Erythroblast (primary cell): ENCODE measurements around the gene HEXD.
"Not testable (repeated sequence)": the region's sequence is repeated elsewhere in the genome, so short reads cannot be mapped to it uniquely, and the experiment has no call there.

Experiments used
- DNase-seq, 2 experiments: peaks; one replicate each; lab custom pipeline; 2025; lab: John Stamatoyannopoulos, UW
- GATA1 ChIP-seq: IDR thresholded peaks from 2 replicates; pipeline ENCODE4 v1.6.1; 2011; ENCODE audit warnings: low read depth, mild to moderate bottlenecking, control low read depth, low read length, moderate library complexity
- POLR2A ChIP-seq: IDR thresholded peaks from 2 replicates; pipeline ENCODE4 v1.6.1; 2011; ENCODE audit warnings: mild to moderate bottlenecking, low read length

The HEXD gene

DNA sequence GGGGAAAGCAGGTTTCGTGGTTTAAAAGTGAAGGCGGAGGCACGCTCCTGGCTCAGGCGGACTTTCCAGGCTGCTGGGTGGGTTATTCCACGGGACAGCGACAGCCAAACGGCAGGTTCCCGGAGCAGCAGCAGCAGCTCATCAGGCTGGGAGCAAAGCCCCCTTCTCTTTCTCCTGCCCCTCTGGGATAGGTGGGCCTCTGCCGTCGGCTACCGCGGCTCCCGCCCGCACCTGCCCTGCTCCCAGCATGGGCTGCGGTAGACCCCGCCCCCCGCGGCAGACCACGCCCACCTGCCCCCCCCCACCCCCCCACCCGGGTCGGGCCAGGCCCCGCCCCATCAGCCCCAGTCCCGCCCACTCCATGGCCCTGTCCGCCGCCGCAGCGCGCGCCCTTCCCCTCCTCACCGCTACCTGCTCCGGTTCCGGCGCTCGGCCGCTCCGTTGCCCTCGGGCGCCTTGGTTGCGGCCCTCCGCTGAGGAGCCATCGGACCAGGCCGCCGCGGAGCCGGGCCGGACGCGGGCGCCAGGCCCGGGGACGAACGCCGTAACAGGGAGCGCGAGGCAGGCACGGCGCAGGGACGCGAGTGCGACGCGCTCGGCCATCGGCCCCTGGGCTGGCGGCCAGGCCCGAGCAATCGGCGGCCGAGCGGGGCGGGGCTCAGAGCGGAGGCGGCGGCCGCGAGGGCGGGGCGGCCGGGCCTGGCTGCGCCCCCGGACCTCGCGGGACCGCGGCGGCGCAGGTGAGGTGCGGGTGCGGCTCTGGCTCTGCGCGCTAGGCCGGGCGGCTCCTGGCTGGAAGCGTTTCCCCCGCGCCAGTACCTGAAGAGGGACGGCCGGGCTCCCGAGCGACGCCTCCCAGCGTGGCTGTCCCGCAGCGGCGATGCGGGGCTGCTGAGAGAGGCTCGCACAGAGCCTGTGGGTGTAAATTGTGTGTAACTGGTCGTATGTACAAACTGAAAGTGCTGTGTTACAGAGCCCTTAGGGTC, at the start of gene HEXD, which contains the start of gene OGFOD3:
Gene HEXD, plus strand, starts transcription at position 347 of the 986 bp plus-strand sequence. CDS start 1,453 bp downstream, outside the sequence.
Gene OGFOD3, minus strand, starts transcription at position 586 of the 986 bp plus-strand sequence. Its CDS starts 101 bp downstream, at position 485.
- TF ChIP-seq POLR2A (peak; percentile 61), GATA1 (no peak)
- peak; percentile 90 to 94 for DNase-seq

- no peak for DNase-seq
- no peak for TF ChIP-seq POLR2A
- no peak for TF ChIP-seq GATA1
These were observed 48.9 kb upstream of the HEXD start for GRCh38 chr17:82369211-82369610.

DNA sequence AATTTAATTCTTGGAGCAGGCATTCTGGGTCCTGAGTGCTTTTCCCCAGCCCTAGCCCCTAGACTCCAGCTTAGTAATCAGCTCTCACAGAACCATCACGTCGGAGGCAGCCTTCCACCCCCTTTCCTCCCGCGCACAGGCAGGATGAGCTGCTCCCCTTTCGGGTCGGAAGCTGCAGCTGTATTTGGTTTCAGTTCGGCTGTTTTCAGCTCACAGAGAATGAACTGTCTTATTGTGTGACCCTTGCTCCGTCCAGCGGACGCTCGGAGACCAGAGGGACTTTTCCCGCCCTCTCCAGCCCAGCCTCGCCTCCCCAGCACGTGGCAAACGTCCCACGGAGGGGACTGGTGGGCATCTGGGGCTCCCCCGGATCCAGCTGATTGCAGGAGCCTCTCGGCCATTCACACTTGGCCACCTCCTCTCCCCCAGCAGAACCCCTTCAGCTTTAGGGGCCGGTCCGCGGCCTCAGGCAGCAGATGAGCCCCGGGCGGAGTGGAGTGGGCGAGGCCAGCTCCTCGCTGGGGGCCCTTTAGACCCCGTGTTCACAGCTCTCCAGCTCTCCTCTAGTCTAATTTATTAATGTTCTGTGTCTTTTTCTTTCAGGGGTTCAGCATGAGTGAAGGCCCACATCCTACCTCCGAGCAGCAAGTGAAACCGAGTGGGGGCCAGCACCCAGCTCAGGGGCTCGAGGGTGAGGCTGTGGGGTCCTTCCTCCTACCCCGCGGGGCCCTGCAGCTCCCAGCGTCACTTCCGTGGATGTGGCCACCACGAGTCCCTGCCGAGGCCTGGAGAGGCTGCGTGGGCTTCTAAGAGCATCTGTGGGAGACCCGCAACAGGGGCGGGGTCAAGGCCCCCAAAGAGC, 47.4 kb upstream of the HEXD start:
- no peak for DNase-seq
- TF ChIP-seq GATA1 (no peak), POLR2A (no peak)

GRCh38 chr17:82371333-82372248, 46.6 kb upstream of the HEXD start, which contains the start of gene UTS2R:
TSS of gene UTS2R (plus strand) at chr17:82371765. CDS start at chr17:82374325, 2,560 bp downstream.
- no peak for TF ChIP-seq POLR2A
- no peak for TF ChIP-seq GATA1
- no peak for DNase-seq

GRCh38 chr17:82372249-82373071, 45.7 kb upstream of the HEXD start:
- TF ChIP-seq POLR2A (no peak), GATA1 (no peak)
- no peak for DNase-seq

DNA sequence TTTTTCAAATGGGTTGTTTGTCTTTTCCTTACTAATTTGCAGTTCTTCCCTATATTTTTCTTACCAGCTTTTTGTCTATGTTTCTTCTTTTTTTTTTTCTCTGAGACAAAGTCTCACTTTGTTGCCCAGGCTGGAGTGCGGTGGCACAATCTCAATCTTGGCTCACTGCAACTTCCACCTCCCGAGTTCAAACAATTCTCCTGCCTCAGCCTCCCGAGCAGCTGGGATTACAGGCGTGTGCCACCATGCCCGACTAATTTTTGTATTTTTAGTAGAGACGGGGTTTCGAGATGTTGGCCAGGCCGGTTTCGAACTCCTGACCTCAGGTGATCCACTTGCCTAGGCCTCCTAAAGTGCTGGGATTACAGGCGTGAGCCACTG, 45.1 kb upstream of the HEXD start:
- DNase-seq, result not testable (repeated sequence)

DNA sequence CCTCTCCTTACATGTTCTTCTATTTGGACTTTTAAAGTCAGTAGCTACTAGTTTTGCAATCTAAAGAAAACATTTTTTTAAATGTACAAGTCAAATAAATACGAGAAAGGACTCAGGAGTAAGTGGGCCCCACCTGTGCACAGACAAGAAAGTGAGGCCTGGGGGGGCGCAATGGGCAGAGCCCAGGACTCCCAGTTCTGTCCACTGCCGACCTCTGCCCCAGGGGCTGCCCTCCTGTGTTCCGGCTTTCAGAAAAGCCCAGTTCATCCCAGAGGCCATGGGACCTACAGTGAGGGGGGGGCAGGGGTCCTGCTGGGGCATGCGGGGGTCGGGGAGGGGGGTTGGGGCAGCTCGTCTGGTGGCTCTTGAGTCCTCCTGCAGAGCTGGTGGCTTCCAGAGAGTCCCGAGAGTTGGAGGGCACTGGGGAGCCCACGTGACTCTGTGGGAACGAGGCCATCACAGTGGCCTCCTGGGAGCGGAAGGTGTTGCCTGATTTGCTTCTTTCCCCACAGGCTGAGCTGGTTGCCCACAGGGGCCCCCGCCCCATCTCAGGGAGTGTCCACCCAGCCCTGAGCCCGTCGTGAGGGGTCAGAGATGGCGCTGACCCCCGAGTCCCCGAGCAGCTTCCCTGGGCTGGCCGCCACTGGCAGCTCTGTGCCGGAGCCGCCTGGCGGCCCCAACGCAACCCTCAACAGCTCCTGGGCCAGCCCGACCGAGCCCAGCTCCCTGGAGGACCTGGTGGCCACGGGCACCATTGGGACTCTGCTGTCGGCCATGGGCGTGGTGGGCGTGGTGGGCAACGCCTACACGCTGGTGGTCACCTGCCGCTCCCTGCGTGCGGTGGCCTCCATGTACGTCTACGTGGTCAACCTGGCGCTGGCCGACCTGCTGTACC, 44.2 kb upstream of the HEXD start:
- no peak for DNase-seq
- TF ChIP-seq POLR2A, result no peak
- no peak for TF ChIP-seq GATA1

DNA sequence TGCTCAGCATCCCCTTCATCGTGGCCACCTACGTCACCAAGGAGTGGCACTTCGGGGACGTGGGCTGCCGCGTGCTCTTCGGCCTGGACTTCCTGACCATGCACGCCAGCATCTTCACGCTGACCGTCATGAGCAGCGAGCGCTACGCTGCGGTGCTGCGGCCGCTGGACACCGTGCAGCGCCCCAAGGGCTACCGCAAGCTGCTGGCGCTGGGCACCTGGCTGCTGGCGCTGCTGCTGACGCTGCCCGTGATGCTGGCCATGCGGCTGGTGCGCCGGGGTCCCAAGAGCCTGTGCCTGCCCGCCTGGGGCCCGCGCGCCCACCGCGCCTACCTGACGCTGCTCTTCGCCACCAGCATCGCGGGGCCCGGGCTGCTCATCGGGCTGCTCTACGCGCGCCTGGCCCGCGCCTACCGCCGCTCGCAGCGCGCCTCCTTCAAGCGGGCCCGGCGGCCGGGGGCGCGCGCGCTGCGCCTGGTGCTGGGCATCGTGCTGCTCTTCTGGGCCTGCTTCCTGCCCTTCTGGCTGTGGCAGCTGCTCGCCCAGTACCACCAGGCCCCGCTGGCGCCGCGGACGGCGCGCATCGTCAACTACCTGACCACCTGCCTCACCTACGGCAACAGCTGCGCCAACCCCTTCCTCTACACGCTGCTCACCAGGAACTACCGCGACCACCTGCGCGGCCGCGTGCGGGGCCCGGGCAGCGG, 43.4 kb upstream of the HEXD start:
- TF ChIP-seq GATA1, result no peak
- no peak for TF ChIP-seq POLR2A

DNA sequence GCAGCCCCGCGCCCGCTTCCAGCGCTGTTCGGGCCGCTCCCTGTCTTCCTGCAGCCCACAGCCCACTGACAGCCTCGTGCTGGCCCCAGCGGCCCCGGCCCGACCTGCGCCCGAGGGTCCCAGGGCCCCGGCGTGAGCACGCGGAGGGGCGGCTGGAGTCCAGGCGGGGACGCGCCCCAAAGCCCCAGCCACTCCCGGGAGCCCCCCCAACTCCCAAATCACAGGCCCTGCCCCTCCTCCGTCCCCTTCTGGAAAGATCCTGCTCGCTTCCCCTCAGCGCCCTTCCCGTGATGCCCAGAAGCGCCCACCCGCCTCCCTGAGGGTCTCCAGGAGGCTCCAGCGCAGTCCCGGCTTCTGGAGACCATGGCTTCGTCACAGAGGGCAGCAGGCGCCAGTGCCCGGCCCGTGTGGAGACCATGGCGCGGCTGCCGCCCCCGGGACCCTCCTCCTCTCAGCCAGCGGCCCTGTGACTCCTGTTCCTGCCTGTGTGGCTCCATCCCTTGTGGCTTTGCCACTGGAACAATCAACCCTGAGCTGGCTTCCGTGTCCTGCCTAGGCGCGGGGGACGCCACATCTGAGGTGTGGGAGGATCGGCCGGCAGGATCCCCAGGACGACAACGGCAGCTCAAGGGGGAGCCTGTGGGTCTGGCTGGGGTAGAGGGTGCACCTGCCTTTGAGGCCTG, 42.6 kb upstream of the HEXD start:
- TF ChIP-seq GATA1 (no peak), POLR2A (no peak)
- DNase-seq, result no peak

More for the DNA sequence above, 43.4 kb upstream of the HEXD start:
- no peak for DNase-seq
